Endothelial cell of umbilical vein (primary cell): Measurements from ENCODE around the gene CDH23.

Source experiments
- EZH2 ChIP-seq: IDR thresholded peaks from 2 replicates; pipeline ENCODE4 v1.6.1; 2012; ENCODE audit warnings: borderline replicate concordance, low read depth, mild to moderate bottlenecking, moderate library complexity, low read length, inconsistent platforms; ENCODE audit not compliant: severe bottlenecking
- JUN ChIP-seq: IDR thresholded peaks from 2 replicates; pipeline ENCODE4 v1.6.1; 2011; ENCODE audit warnings: borderline replicate concordance, low read depth; ENCODE audit not compliant: insufficient read length, insufficient read depth
- POLR2A ChIP-seq: IDR thresholded peaks from 2 replicates; pipeline ENCODE4 v1.6.1; 2012; ENCODE audit warnings: low read depth, mild to moderate bottlenecking, control low read depth, low read length
- POLR2AphosphoS5 ChIP-seq: IDR thresholded peaks from 2 replicates; pipeline ENCODE4 v1.6.1; 2012; ENCODE audit warnings: low read depth, mild to moderate bottlenecking, control low read depth, low read length, moderate library complexity; ENCODE audit not compliant: insufficient read depth
- TF ChIP-seq, protein P1 (sequence below), 2 donors: IDR thresholded peaks; 1 replicate in 1 of 2; 2 replicates in 1 of 2; pipeline ENCODE4 v1.5.1; 2011; ENCODE audit warnings: low read length in 2 of 2, mild to moderate bottlenecking in 2 of 2, moderate library complexity in 2 of 2, control low read depth in 1 of 2, inconsistent platforms in 1 of 2, low read depth in 1 of 2; ENCODE audit not compliant: insufficient read depth in 1 of 2; ENCODE audit errors: extremely low read depth in 1 of 2

DNA sequence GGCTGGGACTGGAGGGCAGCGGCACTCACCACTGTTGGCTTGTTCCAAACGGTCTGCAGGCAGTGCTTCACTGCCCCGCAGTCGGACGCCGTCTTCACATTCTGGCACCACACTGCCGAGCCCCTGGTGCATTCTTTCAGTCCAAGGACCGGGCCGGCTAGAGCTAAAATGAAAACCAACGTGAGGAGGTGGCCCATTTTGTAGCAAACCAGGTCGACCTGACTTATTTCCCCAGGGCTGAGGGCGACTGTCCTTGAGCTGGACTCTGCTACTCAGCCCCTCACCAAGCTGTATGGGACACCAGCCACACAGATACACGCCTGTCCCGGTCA, 437.6 kb downstream of the CDH23 start:
- TF ChIP-seq, protein P1, sequence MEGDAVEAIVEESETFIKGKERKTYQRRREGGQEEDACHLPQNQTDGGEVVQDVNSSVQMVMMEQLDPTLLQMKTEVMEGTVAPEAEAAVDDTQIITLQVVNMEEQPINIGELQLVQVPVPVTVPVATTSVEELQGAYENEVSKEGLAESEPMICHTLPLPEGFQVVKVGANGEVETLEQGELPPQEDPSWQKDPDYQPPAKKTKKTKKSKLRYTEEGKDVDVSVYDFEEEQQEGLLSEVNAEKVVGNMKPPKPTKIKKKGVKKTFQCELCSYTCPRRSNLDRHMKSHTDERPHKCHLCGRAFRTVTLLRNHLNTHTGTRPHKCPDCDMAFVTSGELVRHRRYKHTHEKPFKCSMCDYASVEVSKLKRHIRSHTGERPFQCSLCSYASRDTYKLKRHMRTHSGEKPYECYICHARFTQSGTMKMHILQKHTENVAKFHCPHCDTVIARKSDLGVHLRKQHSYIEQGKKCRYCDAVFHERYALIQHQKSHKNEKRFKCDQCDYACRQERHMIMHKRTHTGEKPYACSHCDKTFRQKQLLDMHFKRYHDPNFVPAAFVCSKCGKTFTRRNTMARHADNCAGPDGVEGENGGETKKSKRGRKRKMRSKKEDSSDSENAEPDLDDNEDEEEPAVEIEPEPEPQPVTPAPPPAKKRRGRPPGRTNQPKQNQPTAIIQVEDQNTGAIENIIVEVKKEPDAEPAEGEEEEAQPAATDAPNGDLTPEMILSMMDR (IDR thresholded peaks at IDR 0.05; ENCODE audit: extremely low read depth in 1 of 2, insufficient read depth in 1 of 2, low read depth in 1 of 2, low read length in 2 of 2) = no peak
- no peak for TF ChIP-seq EZH2
- TF ChIP-seq POLR2A = no peak
- TF ChIP-seq JUN = no peak
- no peak for TF ChIP-seq POLR2AphosphoS5
